NCI-H460 (cell line): ENCODE data around the gene PARP8. TPM values are rescaled to one million over a fixed set of nuclear protein-coding genes. Genes with fewer than 3 reads are reported as not detected.

Experiments used
- DNase-seq: peaks from one replicate; pipeline ENCODE4 v3.0.0-alpha.2; 2016; ENCODE audit warnings: low read depth; ENCODE audit errors: extremely low read depth
- total RNA-seq: library from RNA; depleted of rRNA; stranded (reverse); fragments of >200 nt; shearing (Covaris generic); gene quantifications from 2 replicates; pipeline ENCODE4 v1.2.3, GENCODE V29; 2014; rRNA removed

The PARP8 gene
- total RNA-seq, 1 experiment from 2014 or later: 12.7 TPM

DNA sequence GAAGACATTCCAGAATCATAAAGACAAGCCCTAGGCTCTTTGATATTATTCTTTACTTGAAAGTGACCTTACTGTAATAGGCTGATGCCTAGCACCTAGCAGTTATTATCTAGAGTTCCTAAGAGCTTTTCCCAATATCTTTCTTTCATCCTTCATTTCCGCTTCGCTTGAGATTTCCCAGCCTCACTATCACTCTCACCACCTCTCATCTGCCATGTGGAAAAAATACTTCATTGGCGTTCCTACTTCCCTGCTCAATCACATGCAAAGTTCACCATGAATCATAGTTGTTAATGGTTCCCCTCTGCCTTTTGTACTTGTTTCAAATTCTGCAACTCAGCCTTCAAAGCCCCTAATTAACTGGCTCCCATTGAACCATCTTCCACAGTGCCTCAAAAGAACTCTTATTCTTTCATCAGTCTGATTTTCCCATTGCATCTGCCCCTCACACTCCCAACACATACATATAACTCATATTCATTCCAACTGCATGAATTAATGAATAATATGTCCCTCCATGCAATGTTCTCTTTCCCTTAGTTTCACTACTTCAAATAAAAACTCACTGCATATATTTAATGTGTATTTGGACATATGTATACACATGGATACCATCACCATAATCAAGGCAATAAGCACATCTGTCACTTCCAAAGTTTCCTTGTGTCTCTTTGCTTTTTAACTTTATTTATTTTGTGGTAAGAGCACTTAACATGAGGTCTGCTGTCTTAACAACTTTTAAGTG is 221.6 kb downstream of the PARP8 start:
- DNase-seq: no peak

DNA sequence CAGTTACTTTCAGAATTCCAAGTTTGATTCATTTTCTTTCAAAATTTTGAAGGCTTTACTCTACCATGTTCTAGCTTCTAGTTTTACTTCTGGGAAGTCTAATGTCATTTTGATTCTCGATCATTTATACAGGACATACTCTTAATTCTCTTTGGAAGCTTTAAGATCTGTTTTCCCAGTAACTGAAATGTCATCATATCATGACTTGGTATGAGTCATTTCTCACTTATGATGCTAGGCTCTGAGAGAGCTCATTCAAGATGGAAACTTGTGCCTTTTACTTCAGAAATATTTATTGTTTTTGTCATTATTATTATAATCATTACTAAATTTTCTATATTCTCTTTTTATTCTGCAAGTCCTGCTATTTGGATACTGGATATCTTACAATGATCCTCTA is 222.3 kb downstream of the PARP8 start:
- DNase-seq: no peak

DNA sequence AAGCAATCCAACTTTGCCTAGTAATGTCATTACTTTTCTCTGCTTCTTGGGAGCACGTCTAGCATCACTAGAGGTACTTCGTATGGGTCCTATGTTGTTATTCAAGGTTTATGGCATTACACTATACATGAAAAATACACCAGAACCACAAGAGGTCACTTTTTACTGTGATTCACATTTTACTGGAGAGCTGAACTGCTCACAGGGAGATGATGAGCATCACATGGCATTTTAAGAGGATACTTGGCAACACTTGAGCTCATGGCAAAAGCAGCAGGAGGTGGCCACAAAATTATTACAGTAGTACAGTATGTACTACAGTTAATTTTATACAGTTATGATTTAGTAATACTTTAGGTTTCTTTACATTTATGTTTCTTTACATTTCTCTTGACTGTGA is 223.4 kb downstream of the PARP8 start:
- no peak for DNase-seq

Other genes with a start within 250 kb of the PARP8 start
- 21.7 and 23.4 TPM in 2 replicates for gene EMB, start 225.3 kb upstream of the PARP8 start, total RNA-seq